ENCODE measurements around the gene DCBLD1.

Gene DCBLD1

DNA sequence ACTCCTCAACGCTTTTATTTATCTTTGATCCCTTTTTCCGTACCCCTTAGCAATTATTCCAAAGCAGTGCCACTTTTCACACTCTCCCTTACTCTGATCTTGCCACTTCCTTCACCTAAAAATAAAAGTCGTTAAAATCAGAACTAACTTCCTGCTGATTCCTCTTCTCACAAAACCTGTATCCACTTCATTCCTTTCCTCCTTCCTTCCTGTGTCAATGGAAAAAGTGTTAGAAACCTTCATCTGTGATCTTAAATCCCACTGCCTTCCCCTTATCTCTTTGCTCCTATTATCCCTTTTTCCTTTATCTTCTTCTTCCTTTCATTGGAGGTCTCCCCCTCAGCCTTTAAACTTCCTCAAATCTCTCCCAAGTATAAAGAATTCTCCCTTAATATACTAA lies 70.7 kb downstream of the DCBLD1 start:
- no peak overlapping the region for H3K9ac ChIP-seq (ENCODE audit: low read length)
- H2AFZ ChIP-seq (ENCODE audit: low read depth, low read length, severe bottlenecking): no peak overlapping the region
- no peaks in the 10 kb centered on the region for H3K9me2 ChIP-seq (replicated peaks; ENCODE audit: insufficient read depth, low read length)
- no peaks in the 10 kb centered on the region for H3K9me3 ChIP-seq (ENCODE audit: insufficient read depth, low read length)
- H3K27ac ChIP-seq (ENCODE audit: low read depth, low read length): no peak overlapping the region
- no peak overlapping the region for H3K4me3 ChIP-seq (ENCODE audit: insufficient read depth, low read length, poor library complexity, severe bottlenecking)
- no peaks in the 10 kb centered on the region for H3F3A ChIP-seq (ENCODE audit: insufficient read depth)
- H4K20me1 ChIP-seq (ENCODE audit: low read depth, low read length): no peaks in the 10 kb centered on the region
- H3K79me2 ChIP-seq (ENCODE audit: insufficient read depth, low read length): no peaks in the 10 kb centered on the region
- no peaks in the 10 kb centered on the region for H3K27me3 ChIP-seq (ENCODE audit: low read length)
- H3K36me3 ChIP-seq (ENCODE audit: low read length): no peaks in the 10 kb centered on the region
- no peak overlapping the region for H3K4me2 ChIP-seq (ENCODE audit: low read depth, low read length, poor library complexity, severe bottlenecking)
- TF ChIP-seq, protein P1, sequence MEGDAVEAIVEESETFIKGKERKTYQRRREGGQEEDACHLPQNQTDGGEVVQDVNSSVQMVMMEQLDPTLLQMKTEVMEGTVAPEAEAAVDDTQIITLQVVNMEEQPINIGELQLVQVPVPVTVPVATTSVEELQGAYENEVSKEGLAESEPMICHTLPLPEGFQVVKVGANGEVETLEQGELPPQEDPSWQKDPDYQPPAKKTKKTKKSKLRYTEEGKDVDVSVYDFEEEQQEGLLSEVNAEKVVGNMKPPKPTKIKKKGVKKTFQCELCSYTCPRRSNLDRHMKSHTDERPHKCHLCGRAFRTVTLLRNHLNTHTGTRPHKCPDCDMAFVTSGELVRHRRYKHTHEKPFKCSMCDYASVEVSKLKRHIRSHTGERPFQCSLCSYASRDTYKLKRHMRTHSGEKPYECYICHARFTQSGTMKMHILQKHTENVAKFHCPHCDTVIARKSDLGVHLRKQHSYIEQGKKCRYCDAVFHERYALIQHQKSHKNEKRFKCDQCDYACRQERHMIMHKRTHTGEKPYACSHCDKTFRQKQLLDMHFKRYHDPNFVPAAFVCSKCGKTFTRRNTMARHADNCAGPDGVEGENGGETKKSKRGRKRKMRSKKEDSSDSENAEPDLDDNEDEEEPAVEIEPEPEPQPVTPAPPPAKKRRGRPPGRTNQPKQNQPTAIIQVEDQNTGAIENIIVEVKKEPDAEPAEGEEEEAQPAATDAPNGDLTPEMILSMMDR (IDR thresholded peaks at IDR 0.05; ENCODE audit: insufficient read depth, low read length, poor library complexity, severe bottlenecking): no peak
- TF ChIP-seq EZH2phosphoT487 (conservative IDR thresholded peaks at IDR 0.05; ENCODE audit: low read length): no peak

DNA sequence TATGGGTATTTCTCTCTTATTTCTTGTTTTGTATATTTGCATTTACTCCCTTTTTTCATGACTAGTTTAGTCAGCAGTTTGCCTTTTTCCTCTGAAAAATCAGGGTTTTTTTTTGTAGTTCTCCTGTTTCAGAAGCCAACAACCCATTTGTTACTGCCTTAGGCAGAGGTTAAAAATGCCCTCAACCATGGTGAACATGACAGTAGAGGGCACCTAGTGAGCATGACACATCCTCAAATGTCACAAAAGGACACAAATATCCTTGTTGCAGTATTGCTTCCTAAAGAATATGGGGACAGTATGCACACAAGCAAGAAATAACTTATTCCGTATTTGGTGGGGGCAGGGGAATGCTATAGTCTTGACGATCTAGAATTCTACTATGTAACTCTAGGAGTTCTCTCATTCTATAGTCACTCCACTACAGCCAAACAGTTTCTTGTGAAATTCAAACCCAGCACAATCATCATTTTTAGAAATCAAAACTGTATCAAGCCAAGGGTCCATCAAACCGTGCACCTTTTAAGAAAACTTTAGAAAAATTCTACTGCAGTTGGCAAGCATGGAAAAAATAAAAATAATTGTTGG lies 72.9 kb downstream of the DCBLD1 start:
- Histone ChIP-seq H3K9me3 (ENCODE audit: insufficient read depth, low read length) (no peaks in the 10 kb centered on the region), H3K27ac (ENCODE audit: low read depth, low read length) (no peak overlapping the region), H3K4me2 (ENCODE audit: low read depth, low read length, poor library complexity, severe bottlenecking) (no peak overlapping the region), H3K27me3 (ENCODE audit: low read length) (no peaks in the 10 kb centered on the region), H3K9me2 (replicated peaks; ENCODE audit: insufficient read depth, low read length) (no peaks in the 10 kb centered on the region), H2AFZ (ENCODE audit: low read depth, low read length, severe bottlenecking) (no peak overlapping the region), H4K20me1 (ENCODE audit: low read depth, low read length) (no peaks in the 10 kb centered on the region), H3K36me3 (ENCODE audit: low read length) (no peaks in the 10 kb centered on the region; the same call in 1 of the 2 replicates), H3F3A (ENCODE audit: insufficient read depth) (0 out of 2 replicates have a peak, but pooled peaks cover 6% of the 10 kb centered on the region), H3K79me2 (ENCODE audit: insufficient read depth, low read length) (no peaks in the 10 kb centered on the region), H3K4me3 (ENCODE audit: insufficient read depth, low read length, poor library complexity, severe bottlenecking) (no peak overlapping the region), H3K9ac (ENCODE audit: low read length) (no peak overlapping the region)
- TF ChIP-seq, protein P1 (IDR thresholded peaks at IDR 0.05; ENCODE audit: insufficient read depth, low read length, poor library complexity, severe bottlenecking): no peak
- TF ChIP-seq EZH2phosphoT487 (conservative IDR thresholded peaks at IDR 0.05; ENCODE audit: low read length): no peak

DNA sequence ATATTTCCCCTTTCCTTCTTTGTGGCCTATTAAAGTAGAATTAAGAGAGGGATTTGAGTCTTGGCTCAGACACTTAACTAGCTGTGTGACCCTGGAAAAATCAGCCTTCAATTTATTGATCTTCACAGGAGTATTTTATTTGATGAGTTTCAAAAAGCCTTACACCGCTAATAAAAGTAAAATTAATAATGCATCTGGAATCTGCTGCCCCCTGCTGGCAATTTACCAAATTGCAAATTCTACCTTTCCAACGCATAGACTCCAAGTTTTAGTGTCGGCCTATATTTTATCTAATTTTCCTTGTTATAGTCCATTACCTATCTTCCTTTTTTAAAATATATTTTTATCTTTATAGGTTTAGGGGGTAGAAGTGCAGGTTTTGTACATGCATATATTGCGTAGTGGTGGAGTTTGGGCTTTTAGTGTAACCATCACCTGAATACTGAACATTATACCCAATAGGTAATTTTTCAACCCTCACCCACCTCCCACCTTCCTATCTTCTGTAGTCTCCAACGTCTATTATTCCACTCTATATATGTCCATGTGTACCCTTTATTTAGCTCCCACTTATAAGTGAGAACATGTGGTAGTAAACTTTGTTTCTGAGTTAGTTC lies 73.5 kb downstream of the DCBLD1 start:
- Histone ChIP-seq H3F3A (ENCODE audit: insufficient read depth) (0 out of 2 replicates have a peak, but pooled peaks cover 6% of the 10 kb centered on the region), H3K4me2 (ENCODE audit: low read depth, low read length, poor library complexity, severe bottlenecking) (no peak overlapping the region), H2AFZ (ENCODE audit: low read depth, low read length, severe bottlenecking) (no peak overlapping the region)

More for the DNA sequence above, 73.5 kb downstream of the DCBLD1 start:
- H3K9me3 ChIP-seq (ENCODE audit: insufficient read depth, low read length): no peaks in the 10 kb centered on the region
- TF ChIP-seq EZH2phosphoT487 (conservative IDR thresholded peaks at IDR 0.05; ENCODE audit: low read length): no peak
- TF ChIP-seq, protein P1 (IDR thresholded peaks at IDR 0.05; ENCODE audit: insufficient read depth, low read length, poor library complexity, severe bottlenecking): peak; percentile 74
- no peaks in the 10 kb centered on the region; the same call in 1 of the 2 replicates for H3K36me3 ChIP-seq (ENCODE audit: low read length)
- no peak overlapping the region for H3K4me3 ChIP-seq (ENCODE audit: insufficient read depth, low read length, poor library complexity, severe bottlenecking)
- H3K27ac ChIP-seq (ENCODE audit: low read depth, low read length): no peak overlapping the region
- no peaks in the 10 kb centered on the region for H3K79me2 ChIP-seq (ENCODE audit: insufficient read depth, low read length)
- no peaks in the 10 kb centered on the region for H3K27me3 ChIP-seq (ENCODE audit: low read length)
- H3K9me2 ChIP-seq (replicated peaks; ENCODE audit: insufficient read depth, low read length): no peaks in the 10 kb centered on the region
- H3K9ac ChIP-seq (ENCODE audit: low read length): no peak overlapping the region
- H4K20me1 ChIP-seq (ENCODE audit: low read depth, low read length): no peaks in the 10 kb centered on the region
